Progenitor cell of endocrine pancreas (in vitro differentiated cells): ENCODE data around the gene TMEM184B. TPM values are rescaled to one million over a fixed set of nuclear protein-coding genes. Genes with fewer than 3 reads are reported as not detected.

ENCODE experiments used
- DNase-seq: peaks from one replicate; pipeline ENCODE4 v3.0.0; 2021; ENCODE audit warnings: low spot score; ENCODE audit not compliant: unreplicated experiment
- H3K27ac Mint-ChIP-seq: 2 replicates; pipeline ENCODE4 v1.8.0; 2021; ENCODE audit warnings: mild to moderate bottlenecking, moderate library complexity, mixed read lengths
- H3K27me3 Mint-ChIP-seq: 2 replicates; pipeline ENCODE4 v1.8.0; 2021; ENCODE audit warnings: mixed read lengths
- H3K36me3 Mint-ChIP-seq: 2 replicates; pipeline ENCODE4 v1.8.0; 2022; ENCODE audit warnings: mixed read lengths; ENCODE audit not compliant: insufficient read depth
- H3K4me1 Mint-ChIP-seq: 2 replicates; pipeline ENCODE4 v1.8.0; 2021; ENCODE audit warnings: low read depth, mixed read lengths
- H3K4me3 Mint-ChIP-seq: 2 replicates; pipeline ENCODE4 v1.8.0; 2021; ENCODE audit warnings: low read depth, mild to moderate bottlenecking, moderate library complexity, mixed read lengths
- H3K9me3 Mint-ChIP-seq: 2 replicates; pipeline ENCODE4 v1.8.0; 2021; ENCODE audit warnings: low read depth, mixed read lengths
- CTCF ChIP-seq: fragments of 200-600 bp; sonication (generic); IDR thresholded peaks from one replicate; pipeline ENCODE4 v1.5.0; 2021; ENCODE audit warnings: antibody characterized with exemption, mild to moderate bottlenecking; ENCODE audit not compliant: unreplicated experiment
- total RNA-seq: library from RNA; stranded (reverse); gene quantifications from 2 replicates; pipeline ENCODE4 v1.2.1, GENCODE V29; 2021

The TMEM184B gene
- total RNA-seq, 1 donor from 2014 or later: 71.7 TPM

- H3K4me1 Mint-ChIP-seq: peaks cover 19% of the 10 kb centered on the region
- no peaks in the 10 kb centered on the region for H3K9me3 Mint-ChIP-seq
- no peak overlapping the region for H3K4me3 Mint-ChIP-seq
- peak overlapping the region; percentile 93 for H3K27ac Mint-ChIP-seq
- no peak for DNase-seq
- no peak for TF ChIP-seq CTCF
- no peaks in the 10 kb centered on the region for H3K27me3 Mint-ChIP-seq
- H3K36me3 Mint-ChIP-seq: peaks cover 3% of the 10 kb centered on the region
These were observed 11.2 kb upstream of the TMEM184B start for GRCh38 chr22:38284042-38284402.

GRCh38 chr22:38282397-38282796 lies 9.6 kb upstream of the TMEM184B start:
- H3K27ac Mint-ChIP-seq: peak overlapping the region; percentile 93
- H3K4me3 Mint-ChIP-seq: no peak overlapping the region
- no peaks in the 10 kb centered on the region for H3K36me3 Mint-ChIP-seq
- no peak for DNase-seq
- no peaks in the 10 kb centered on the region for H3K27me3 Mint-ChIP-seq
- H3K4me1 Mint-ChIP-seq: peaks cover 19% of the 10 kb centered on the region
- no peak for TF ChIP-seq CTCF
- no peaks in the 10 kb centered on the region for H3K9me3 Mint-ChIP-seq

- H3K27ac Mint-ChIP-seq: no peak overlapping the region
- peaks cover 25% of the 10 kb centered on the region for H3K4me1 Mint-ChIP-seq
- TF ChIP-seq CTCF: no peak
- no peaks in the 10 kb centered on the region for H3K9me3 Mint-ChIP-seq
- DNase-seq: no peak
- no peak overlapping the region for H3K4me3 Mint-ChIP-seq
- peaks cover 2% of the 10 kb centered on the region for H3K36me3 Mint-ChIP-seq
- H3K27me3 Mint-ChIP-seq: peaks cover 4% of the 10 kb centered on the region
These were observed 3.4 kb upstream of the TMEM184B start for GRCh38 chr22:38276166-38276565.

GRCh38 chr22:38273135-38273826 lies 471 bp upstream of the TMEM184B start:
- no peak for TF ChIP-seq CTCF
- H3K9me3 Mint-ChIP-seq: no peaks in the 10 kb centered on the region
- peak overlapping the region; percentile 80 for H3K4me3 Mint-ChIP-seq
- peaks cover 27% of the 10 kb centered on the region for H3K4me1 Mint-ChIP-seq
- peak overlapping the region; percentile 89 for H3K27ac Mint-ChIP-seq
- DNase-seq: no peak
- peaks cover 2% of the 10 kb centered on the region for H3K36me3 Mint-ChIP-seq
- H3K27me3 Mint-ChIP-seq: peaks cover 4% of the 10 kb centered on the region

GRCh38 chr22:38271927-38272372 lies 860 bp downstream of the TMEM184B start:
- Mint-ChIP-seq H3K27me3 (peaks cover 4% of the 10 kb centered on the region), H3K4me1 (peaks cover 24% of the 10 kb centered on the region), H3K4me3 (peak overlapping the region; percentile 90), H3K9me3 (no peaks in the 10 kb centered on the region), H3K27ac (peak overlapping the region; percentile 92), H3K36me3 (peaks cover 2% of the 10 kb centered on the region)
- no peak for TF ChIP-seq CTCF
- no peak for DNase-seq
